Measurements from ENCODE around the gene FILIP1L. TPM values are rescaled to one million over a fixed set of nuclear protein-coding genes. Genes with fewer than 3 reads are reported as not detected.
"Not testable (repeated sequence)": the region's sequence is repeated elsewhere in the genome, so short reads cannot be mapped to it uniquely, and the experiment has no call there.

The FILIP1L gene
- total RNA-seq, 1 donor from 2014 or later = 19.4 TPM

- H3K36me3 Mint-ChIP-seq (ENCODE audit: insufficient read depth) = peaks cover 1% of the 10 kb centered on the region
- H3K9me3 Mint-ChIP-seq (ENCODE audit: low read depth) = no peaks in the 10 kb centered on the region
- H3K4me1 Mint-ChIP-seq (ENCODE audit: low read depth) = peaks cover 5% of the 10 kb centered on the region
- no peak for DNase-seq (ENCODE audit: low spot score, unreplicated experiment)
- H3K4me3 Mint-ChIP-seq (ENCODE audit: low read depth) = no peak overlapping the region
- no peak overlapping the region for H3K27ac Mint-ChIP-seq
- H3K27me3 Mint-ChIP-seq = no peaks in the 10 kb centered on the region
- no peak for TF ChIP-seq CTCF (IDR thresholded peaks at IDR 0.05; ENCODE audit: unreplicated experiment)
Measured at GRCh38 chr3:100062665-100063064, 51.6 kb downstream of the FILIP1L start.

GRCh38 chr3:100060685-100061484, 53.4 kb downstream of the FILIP1L start:
- no peak overlapping the region for H3K27ac Mint-ChIP-seq
- H3K4me1 Mint-ChIP-seq (ENCODE audit: low read depth) = peaks cover 2% of the 10 kb centered on the region
- no peaks in the 10 kb centered on the region for H3K27me3 Mint-ChIP-seq
- no peak for TF ChIP-seq CTCF (IDR thresholded peaks at IDR 0.05; ENCODE audit: unreplicated experiment)
- H3K36me3 Mint-ChIP-seq (ENCODE audit: insufficient read depth) = peaks cover 2% of the 10 kb centered on the region
- no peak overlapping the region for H3K4me3 Mint-ChIP-seq (ENCODE audit: low read depth)
- peaks cover 2% of the 10 kb centered on the region for H3K9me3 Mint-ChIP-seq (ENCODE audit: low read depth)
- no peak for DNase-seq (ENCODE audit: low spot score, unreplicated experiment)

- Mint-ChIP-seq H3K9me3 (ENCODE audit: low read depth) (peaks cover 6% of the 10 kb centered on the region), H3K36me3 (ENCODE audit: insufficient read depth) (peaks cover 4% of the 10 kb centered on the region), H3K4me1 (ENCODE audit: low read depth) (peaks cover 4% of the 10 kb centered on the region), H3K4me3 (ENCODE audit: low read depth) (no peak overlapping the region), H3K27me3 (no peaks in the 10 kb centered on the region), H3K27ac (no peak overlapping the region)
- no peak for DNase-seq (ENCODE audit: low spot score, unreplicated experiment)
- TF ChIP-seq CTCF (IDR thresholded peaks at IDR 0.05; ENCODE audit: unreplicated experiment) = no peak
Measured at GRCh38 chr3:100059472-100059871, 54.8 kb downstream of the FILIP1L start.

- H3K36me3 Mint-ChIP-seq (ENCODE audit: insufficient read depth) = peaks cover 4% of the 10 kb centered on the region
- no peaks in the 10 kb centered on the region for H3K27me3 Mint-ChIP-seq
- peaks cover 15% of the 10 kb centered on the region for H3K4me1 Mint-ChIP-seq (ENCODE audit: low read depth)
- no peak for DNase-seq (ENCODE audit: low spot score, unreplicated experiment)
- TF ChIP-seq CTCF (IDR thresholded peaks at IDR 0.05; ENCODE audit: unreplicated experiment) = no peak
- no peak overlapping the region for H3K27ac Mint-ChIP-seq
- H3K9me3 Mint-ChIP-seq (ENCODE audit: low read depth) = peaks cover 6% of the 10 kb centered on the region
- H3K4me3 Mint-ChIP-seq (ENCODE audit: low read depth) = no peak overlapping the region
Measured at GRCh38 chr3:100057716-100058575, 56.4 kb downstream of the FILIP1L start.

- H3K9me3 Mint-ChIP-seq (ENCODE audit: low read depth) = peaks cover 6% of the 10 kb centered on the region
Measured at GRCh38 chr3:100053951-100054620, 60.2 kb downstream of the FILIP1L start.

GRCh38 chr3:100051513-100051912, 62.8 kb downstream of the FILIP1L start:
- not testable (repeated sequence) for H3K4me3 Mint-ChIP-seq (ENCODE audit: low read depth); H3K36me3 Mint-ChIP-seq (ENCODE audit: insufficient read depth)
- H3K4me1 Mint-ChIP-seq (ENCODE audit: low read depth) = peaks cover 25% of the 10 kb centered on the region

More at GRCh38 chr3:100053951-100054620, 60.2 kb downstream of the FILIP1L start:
- TF ChIP-seq CTCF (IDR thresholded peaks at IDR 0.05; ENCODE audit: unreplicated experiment) = no peak
- no peaks in the 10 kb centered on the region for H3K27me3 Mint-ChIP-seq
- H3K4me3 Mint-ChIP-seq (ENCODE audit: low read depth) = no peak overlapping the region
- H3K27ac Mint-ChIP-seq = peak overlapping the region; percentile 82
- peaks cover 15% of the 10 kb centered on the region for H3K4me1 Mint-ChIP-seq (ENCODE audit: low read depth)
- DNase-seq (ENCODE audit: low spot score, unreplicated experiment) = no peak
- H3K36me3 Mint-ChIP-seq (ENCODE audit: insufficient read depth) = peaks cover 3% of the 10 kb centered on the region

More at GRCh38 chr3:100051513-100051912, 62.8 kb downstream of the FILIP1L start:
- DNase-seq (ENCODE audit: low spot score, unreplicated experiment); H3K27me3 Mint-ChIP-seq; H3K27ac Mint-ChIP-seq; H3K9me3 Mint-ChIP-seq (ENCODE audit: low read depth): not testable (repeated sequence)

All from progenitor cell of endocrine pancreas (in vitro differentiated cells).